Lung (tissue), 12 donors: ENCODE measurements around the gene PRR15. TPM values are rescaled to one million over a fixed set of nuclear protein-coding genes. Genes with fewer than 3 reads are reported as not detected.

Experiments used
- ATAC-seq: fragments of 200-7000 bp; cut with Tn5 transposase; one replicate; pipeline ENCODE4 v1.9.1; 2020; ENCODE audit warnings: moderate number of reproducible peaks; ENCODE audit not compliant: insufficient read depth, low FRiP score
- DNase-seq, 3 donors: peaks; one replicate each; pipeline ENCODE4 v3.0.0-alpha.2; 2013 to 2017
- H3K27ac ChIP-seq, 2 donors: one replicate each; pipeline ENCODE4 v1.5.1; 2013; ENCODE audit warnings: mild to moderate bottlenecking in 2 of 2, moderate library complexity in 2 of 2, control low read depth in 1 of 2, inconsistent platforms in 1 of 2, low read depth in 1 of 2, low read length in 1 of 2
- H3K27me3 ChIP-seq, 3 donors: one replicate each; pipeline ENCODE4 v1.5.1; 2013; ENCODE audit warnings: low read length in 2 of 3; ENCODE audit not compliant: control insufficient read depth in 3 of 3, insufficient read depth in 3 of 3
- H3K36me3 ChIP-seq, 4 donors: one replicate each; pipeline ENCODE4 v1.5.1; 2013; ENCODE audit warnings: low read length in 4 of 4, mild to moderate bottlenecking in 1 of 4, moderate library complexity in 1 of 4; ENCODE audit not compliant: control insufficient read depth in 4 of 4, insufficient read depth in 4 of 4
- H3K4me1 ChIP-seq, 5 donors: one replicate each; pipeline ENCODE4 v1.5.1; 2013; ENCODE audit warnings: low read length in 5 of 5, mild to moderate bottlenecking in 2 of 5, moderate library complexity in 1 of 5; ENCODE audit not compliant: control insufficient read depth in 5 of 5, insufficient read depth in 5 of 5
- H3K4me3 ChIP-seq: one replicate; pipeline ENCODE4 v1.5.1; 2013; ENCODE audit warnings: mild to moderate bottlenecking, control low read depth, moderate library complexity
- H3K9ac ChIP-seq, 2 donors: one replicate each; pipeline ENCODE4 v1.5.1; 2013; ENCODE audit warnings: low read length in 2 of 2, control low read depth in 1 of 2; ENCODE audit not compliant: insufficient read depth in 1 of 2
- H3K9me3 ChIP-seq, 4 donors: one replicate each; pipeline ENCODE4 v1.5.1; 2013; ENCODE audit warnings: low read length in 3 of 4, mild to moderate bottlenecking in 1 of 4, moderate library complexity in 1 of 4; ENCODE audit not compliant: control insufficient read depth in 4 of 4, insufficient read depth in 3 of 4
- CTCF ChIP-seq: IDR thresholded peaks from 2 replicates; pipeline ENCODE4 v1.5.1; 2012; ENCODE audit warnings: mild to moderate bottlenecking; ENCODE audit errors: control extremely low read depth, extremely low read depth
- WGBS, 2 donors: extraction: QIAGEN DNeasy Blood & Tissue Kit; methylation state at CpG; one replicate each; pipeline ENCODE4 v1.1.7; 2013; 5-methylcytosine and 5-hydroxymethylcytosine counted together
- polyA plus RNA-seq, 2 donors: library from polyadenylated mRNA; stranded (reverse); fragments of 200-250 nt; gene quantifications; one replicate each; pipeline ENCODE4 v1.2.1, GENCODE V29; 2013
- total RNA-seq, 2 donors: library from RNA; depleted of rRNA in 1 of 2; stranded (reverse); fragments of >200 nt in 1 of 2; gene quantifications; one replicate each; pipeline ENCODE4 v1.2.1, GENCODE V29; 2014 to 2021
- donor health status: control.
- donor health status: control.
- donor health status: Bipolar disorder and iron deficiency.
- donor health status: healthy.
- donor health status: DM: yes; HTN: yes; CAD: no.

Gene PRR15
- total and polyA plus RNA-seq, 4 donors, result 0.71 to 11.4 (median 7.0) TPM

- no peak overlapping the region for H3K9ac ChIP-seq
- WGBS, 2 donors, result 95 to 99% methylated on average over 3 of the region's 3 CpGs
These were observed 42.0 kb downstream of the PRR15 start for GRCh38 chr7:29605671-29606070.

GRCh38 chr7:29606287-29606721 lies 42.7 kb downstream of the PRR15 start:
- Histone ChIP-seq H3K27me3 (peaks cover 0 to 28% (median 4%) of the 10 kb centered on the region in 3 donors), H3K4me1 (peaks cover 0 to 2% (median 0%) of the 10 kb centered on the region in 5 donors), H3K4me3 (no peak overlapping the region), H3K9me3 (peaks cover 0 to 2% (median 0%) of the 10 kb centered on the region in 4 donors), H3K27ac (no peak overlapping the region), H3K36me3 (no peaks in the 10 kb centered on the region), H3K9ac (no peak overlapping the region)
- 80 to 90% methylated on average over 4 of the region's 4 CpGs for WGBS, 2 donors
- TF ChIP-seq CTCF, result no peak
- no peak for DNase-seq
- no peak for ATAC-seq

More at GRCh38 chr7:29605671-29606070, 42.0 kb downstream of the PRR15 start:
- Histone ChIP-seq H3K27me3 (peaks cover 0 to 33% (median 4%) of the 10 kb centered on the region in 3 donors), H3K27ac (no peak overlapping the region), H3K4me1 (peaks cover 0 to 2% (median 0%) of the 10 kb centered on the region in 5 donors), H3K4me3 (no peak overlapping the region), H3K9me3 (peaks cover 0 to 2% (median 0%) of the 10 kb centered on the region in 4 donors), H3K36me3 (no peaks in the 10 kb centered on the region)
- DNase-seq (no peak), ATAC-seq (no peak)
- TF ChIP-seq CTCF, result no peak

DNA sequence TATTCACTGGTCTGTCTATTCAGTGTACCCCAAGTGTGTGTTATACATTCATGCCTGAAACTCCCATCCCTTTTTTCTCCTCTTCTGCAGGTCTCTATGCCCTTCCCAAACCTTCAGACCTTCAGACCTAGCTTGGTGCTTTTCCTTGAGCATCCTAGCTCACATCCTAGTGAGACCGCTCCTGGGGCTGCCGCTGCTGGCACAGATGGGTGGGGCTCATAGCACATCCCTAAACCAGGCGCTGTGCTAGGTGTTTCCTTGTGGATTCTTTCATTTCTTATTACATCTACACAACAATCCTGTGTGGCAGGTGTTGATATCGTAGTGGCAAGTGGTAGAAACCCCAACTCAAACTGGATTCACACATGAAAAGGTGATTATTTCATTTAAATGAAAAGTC lies 43.2 kb downstream of the PRR15 start:
- H3K36me3 ChIP-seq, result no peaks in the 10 kb centered on the region
- WGBS, 2 donors, result 91 to 96% methylated on average over 4 of the region's 4 CpGs
- ATAC-seq (no peak), DNase-seq (no peak)
- H3K9ac ChIP-seq, result no peak overlapping the region
- TF ChIP-seq CTCF, result no peak
- H3K4me3 ChIP-seq, result no peak overlapping the region
- no peak overlapping the region for H3K27ac ChIP-seq
- peaks cover 0 to 28% (median 4%) of the 10 kb centered on the region in 3 donors for H3K27me3 ChIP-seq
- peaks cover 0 to 2% (median 0%) of the 10 kb centered on the region in 4 donors for H3K9me3 ChIP-seq
- peaks cover 0 to 2% (median 0%) of the 10 kb centered on the region in 5 donors for H3K4me1 ChIP-seq

DNA sequence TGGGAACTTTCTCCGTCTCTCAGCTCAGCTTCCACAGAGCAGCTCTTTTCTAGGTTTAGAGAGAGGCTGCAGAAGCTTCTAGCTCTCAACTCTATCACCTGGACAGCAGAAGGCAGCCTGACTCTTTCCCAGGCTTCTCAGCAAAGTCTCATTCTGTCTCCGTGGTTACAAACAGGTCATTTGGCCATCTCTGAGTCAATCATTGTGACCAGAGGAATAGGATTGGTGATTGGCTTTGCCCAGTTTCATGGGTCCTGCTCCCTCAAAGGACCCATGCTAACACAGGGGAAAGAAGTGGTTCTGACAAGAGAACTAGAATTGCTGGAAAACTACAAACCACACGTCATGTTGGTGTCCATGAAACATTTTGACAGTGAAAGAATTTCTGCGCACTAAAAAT lies 43.6 kb downstream of the PRR15 start:
- no peak for ATAC-seq
- Histone ChIP-seq H3K4me1 (peaks cover 0 to 2% (median 0%) of the 10 kb centered on the region in 5 donors), H3K36me3 (no peaks in the 10 kb centered on the region)

More for the DNA sequence above, 43.6 kb downstream of the PRR15 start:
- H3K9ac ChIP-seq, result no peak overlapping the region
- WGBS, 2 donors, result 92% methylated on average over 4 of the region's 4 CpGs
- no peak overlapping the region for H3K27ac ChIP-seq
- DNase-seq, result no peak
- peaks cover 0 to 2% (median 0%) of the 10 kb centered on the region in 4 donors for H3K9me3 ChIP-seq
- H3K27me3 ChIP-seq, result peaks cover 0 to 29% (median 4%) of the 10 kb centered on the region in 3 donors
- H3K4me3 ChIP-seq, result no peak overlapping the region
- no peak for TF ChIP-seq CTCF
